ENCODE results near the gene RBM23. TPM values are rescaled to one million over a fixed set of nuclear protein-coding genes. Genes with fewer than 3 reads are reported as not detected.

The RBM23 gene
- total RNA-seq, 1 donor from 2014 or later: 77.3 TPM

GRCh38 chr14:22907429-22907828 is 11.5 kb downstream of the RBM23 start:
- H3K4me3 Mint-ChIP-seq (ENCODE audit: low read depth): no peak overlapping the region
- H3K27me3 Mint-ChIP-seq (ENCODE audit: low read depth): no peaks in the 10 kb centered on the region
- H3K9me3 Mint-ChIP-seq: no peaks in the 10 kb centered on the region
- intact Hi-C loops (cut with micrococcal nuclease): no loop called here
- H3K36me3 Mint-ChIP-seq (ENCODE audit: low read depth): peaks cover 64% of the 10 kb centered on the region
- no peak for DNase-seq (ENCODE audit: low spot score)
- peaks cover 3% of the 10 kb centered on the region for H3K4me1 Mint-ChIP-seq (ENCODE audit: low read depth)
- H3K27ac Mint-ChIP-seq: no peak overlapping the region

- no peak overlapping the region for H3K4me3 Mint-ChIP-seq (ENCODE audit: low read depth)
- intact Hi-C loops (cut with micrococcal nuclease): no loop called here
- peaks cover 1% of the 10 kb centered on the region for H3K4me1 Mint-ChIP-seq (ENCODE audit: low read depth)
- H3K27ac Mint-ChIP-seq: no peak overlapping the region
- no peaks in the 10 kb centered on the region for H3K9me3 Mint-ChIP-seq
- no peak for DNase-seq (ENCODE audit: low spot score)
- no peaks in the 10 kb centered on the region for H3K27me3 Mint-ChIP-seq (ENCODE audit: low read depth)
- peaks cover 62% of the 10 kb centered on the region for H3K36me3 Mint-ChIP-seq (ENCODE audit: low read depth)
Observed at GRCh38 chr14:22906073-22906472, 12.9 kb downstream of the RBM23 start.

GRCh38 chr14:22905627-22906026 is 13.3 kb downstream of the RBM23 start:
- intact Hi-C loops (cut with micrococcal nuclease): no loop called here
- Mint-ChIP-seq H3K36me3 (ENCODE audit: low read depth) (peaks cover 63% of the 10 kb centered on the region), H3K27ac (no peak overlapping the region), H3K4me3 (ENCODE audit: low read depth) (no peak overlapping the region), H3K9me3 (no peaks in the 10 kb centered on the region), H3K4me1 (ENCODE audit: low read depth) (peaks cover 6% of the 10 kb centered on the region), H3K27me3 (ENCODE audit: low read depth) (no peaks in the 10 kb centered on the region)
- no peak for DNase-seq (ENCODE audit: low spot score)

GRCh38 chr14:22903742-22904087 is 15.2 kb downstream of the RBM23 start:
- H3K36me3 Mint-ChIP-seq (ENCODE audit: low read depth): peaks cover 58% of the 10 kb centered on the region
- no peak overlapping the region for H3K4me3 Mint-ChIP-seq (ENCODE audit: low read depth)
- intact Hi-C loops (cut with micrococcal nuclease): no loop called here

GRCh38 chr14:22901799-22902198 is 17.1 kb downstream of the RBM23 start:
- Mint-ChIP-seq H3K9me3 (no peaks in the 10 kb centered on the region), H3K4me3 (ENCODE audit: low read depth) (no peak overlapping the region), H3K4me1 (ENCODE audit: low read depth) (peaks cover 17% of the 10 kb centered on the region), H3K27ac (no peak overlapping the region), H3K36me3 (ENCODE audit: low read depth) (peaks cover 54% of the 10 kb centered on the region), H3K27me3 (ENCODE audit: low read depth) (no peaks in the 10 kb centered on the region)
- DNase-seq (ENCODE audit: low spot score): no peak
- intact Hi-C loops (cut with micrococcal nuclease): loop anchor here (2.0 kb wide), 1 partner anchor 79 kb away; no protein-coding TSS in a partner anchor

More at GRCh38 chr14:22903742-22904087, 15.2 kb downstream of the RBM23 start:
- Mint-ChIP-seq H3K27ac (no peak overlapping the region), H3K4me1 (ENCODE audit: low read depth) (peaks cover 8% of the 10 kb centered on the region), H3K27me3 (ENCODE audit: low read depth) (no peaks in the 10 kb centered on the region), H3K9me3 (no peaks in the 10 kb centered on the region)
- no peak for DNase-seq (ENCODE audit: low spot score)

- DNase-seq (ENCODE audit: low spot score): peak; percentile 26
- peak overlapping the region; percentile 2 for H3K27ac Mint-ChIP-seq
- peaks cover 19% of the 10 kb centered on the region for H3K4me1 Mint-ChIP-seq (ENCODE audit: low read depth)
- H3K27me3 Mint-ChIP-seq (ENCODE audit: low read depth): no peaks in the 10 kb centered on the region
- H3K9me3 Mint-ChIP-seq: no peaks in the 10 kb centered on the region
- intact Hi-C loops (cut with micrococcal nuclease): loop anchor here (1.0 to 2.0 kb wide), 2 partner anchors 28 to 77 kb away; no protein-coding TSS in a partner anchor
- H3K36me3 Mint-ChIP-seq (ENCODE audit: low read depth): peaks cover 44% of the 10 kb centered on the region
- no peak overlapping the region for H3K4me3 Mint-ChIP-seq (ENCODE audit: low read depth)
Observed at GRCh38 chr14:22900081-22900799, 18.7 kb downstream of the RBM23 start.

- H3K27ac Mint-ChIP-seq: peak overlapping the region; percentile 8
- no peak for DNase-seq (ENCODE audit: low spot score)
- H3K27me3 Mint-ChIP-seq (ENCODE audit: low read depth): no peaks in the 10 kb centered on the region
- H3K9me3 Mint-ChIP-seq: no peaks in the 10 kb centered on the region
- peaks cover 19% of the 10 kb centered on the region for H3K4me1 Mint-ChIP-seq (ENCODE audit: low read depth)
- intact Hi-C loops (cut with micrococcal nuclease): no loop called here
- H3K36me3 Mint-ChIP-seq (ENCODE audit: low read depth): peaks cover 28% of the 10 kb centered on the region
- H3K4me3 Mint-ChIP-seq (ENCODE audit: low read depth): no peak overlapping the region
Observed at GRCh38 chr14:22898302-22899090, 20.5 kb downstream of the RBM23 start.

GRCh38 chr14:22897357-22897756 is 21.6 kb downstream of the RBM23 start:
- Mint-ChIP-seq H3K4me1 (ENCODE audit: low read depth) (peaks cover 19% of the 10 kb centered on the region), H3K4me3 (ENCODE audit: low read depth) (no peak overlapping the region), H3K9me3 (no peaks in the 10 kb centered on the region), H3K27ac (no peak overlapping the region), H3K36me3 (ENCODE audit: low read depth) (peaks cover 27% of the 10 kb centered on the region), H3K27me3 (ENCODE audit: low read depth) (no peaks in the 10 kb centered on the region)
- no peak for DNase-seq (ENCODE audit: low spot score)
- intact Hi-C loops (cut with micrococcal nuclease): no loop called here

GRCh38 chr14:22896760-22897159 is 22.2 kb downstream of the RBM23 start:
- intact Hi-C loops (cut with micrococcal nuclease): no loop called here
- H3K27ac Mint-ChIP-seq: no peak overlapping the region
- H3K4me3 Mint-ChIP-seq (ENCODE audit: low read depth): no peak overlapping the region
- no peak for DNase-seq (ENCODE audit: low spot score)
- H3K9me3 Mint-ChIP-seq: no peaks in the 10 kb centered on the region
- peaks cover 19% of the 10 kb centered on the region for H3K4me1 Mint-ChIP-seq (ENCODE audit: low read depth)
- H3K36me3 Mint-ChIP-seq (ENCODE audit: low read depth): peaks cover 22% of the 10 kb centered on the region
- no peaks in the 10 kb centered on the region for H3K27me3 Mint-ChIP-seq (ENCODE audit: low read depth)

GRCh38 chr14:22896356-22896755 is 22.6 kb downstream of the RBM23 start:
- H3K9me3 Mint-ChIP-seq: no peaks in the 10 kb centered on the region
- H3K27ac Mint-ChIP-seq: no peak overlapping the region
- no peak for DNase-seq (ENCODE audit: low spot score)
- peaks cover 19% of the 10 kb centered on the region for H3K4me1 Mint-ChIP-seq (ENCODE audit: low read depth)
- no peak overlapping the region for H3K4me3 Mint-ChIP-seq (ENCODE audit: low read depth)
- intact Hi-C loops (cut with micrococcal nuclease): no loop called here
- no peaks in the 10 kb centered on the region for H3K27me3 Mint-ChIP-seq (ENCODE audit: low read depth)
- peaks cover 19% of the 10 kb centered on the region for H3K36me3 Mint-ChIP-seq (ENCODE audit: low read depth)

GRCh38 chr14:22895402-22895801 is 23.5 kb downstream of the RBM23 start:
- no peaks in the 10 kb centered on the region for H3K9me3 Mint-ChIP-seq
- peaks cover 13% of the 10 kb centered on the region for H3K4me1 Mint-ChIP-seq (ENCODE audit: low read depth)
- H3K27ac Mint-ChIP-seq: no peak overlapping the region
- H3K36me3 Mint-ChIP-seq (ENCODE audit: low read depth): peaks cover 11% of the 10 kb centered on the region
- no peak overlapping the region for H3K4me3 Mint-ChIP-seq (ENCODE audit: low read depth)
- no peaks in the 10 kb centered on the region for H3K27me3 Mint-ChIP-seq (ENCODE audit: low read depth)
- no peak for DNase-seq (ENCODE audit: low spot score)
- intact Hi-C loops (cut with micrococcal nuclease): no loop called here

- H3K27ac Mint-ChIP-seq: no peak overlapping the region
- peaks cover 14% of the 10 kb centered on the region for H3K4me1 Mint-ChIP-seq (ENCODE audit: low read depth)
- intact Hi-C loops (cut with micrococcal nuclease): no loop called here
- DNase-seq (ENCODE audit: low spot score): no peak
- peaks cover 8% of the 10 kb centered on the region for H3K36me3 Mint-ChIP-seq (ENCODE audit: low read depth)
- H3K27me3 Mint-ChIP-seq (ENCODE audit: low read depth): no peaks in the 10 kb centered on the region
- no peak overlapping the region for H3K4me3 Mint-ChIP-seq (ENCODE audit: low read depth)
- H3K9me3 Mint-ChIP-seq: no peaks in the 10 kb centered on the region
Observed at GRCh38 chr14:22893706-22894105, 25.2 kb downstream of the RBM23 start.

GRCh38 chr14:22892488-22892887 is 26.5 kb downstream of the RBM23 start:
- H3K27me3 Mint-ChIP-seq (ENCODE audit: low read depth): no peaks in the 10 kb centered on the region
- H3K4me1 Mint-ChIP-seq (ENCODE audit: low read depth): peaks cover 15% of the 10 kb centered on the region
- H3K27ac Mint-ChIP-seq: no peak overlapping the region
- intact Hi-C loops (cut with micrococcal nuclease): no loop called here
- H3K9me3 Mint-ChIP-seq: no peaks in the 10 kb centered on the region
- peaks cover 5% of the 10 kb centered on the region for H3K36me3 Mint-ChIP-seq (ENCODE audit: low read depth)
- no peak for DNase-seq (ENCODE audit: low spot score)
- H3K4me3 Mint-ChIP-seq (ENCODE audit: low read depth): no peak overlapping the region

Measured in activated T-helper 2 cell treated with anti-CD3 and anti-CD28 coated beads, Interferon-gamma antibody, Interleukin-2, Interleukin-4, amounts not matched to agents 10 μg/mL and 5 μg/mL and 100 μg/mL, durations not matched to agents 14 hours and 24 hours and 36 hours (primary cell).